Measurements from ENCODE around the gene SP140. TPM values are rescaled to one million over a fixed set of nuclear protein-coding genes. Genes with fewer than 3 reads are reported as not detected.
"Not testable (repeated sequence)": the region's sequence is repeated elsewhere in the genome, so short reads cannot be mapped to it uniquely, and the experiment has no call there.

The SP140 gene
- polyA plus RNA-seq, 12 donors: 0.30 to 2.5 (median 0.79) TPM; not detected in 2

GRCh38 chr2:230325316-230326243, 100.0 kb downstream of the SP140 start:
- DNase-seq: no peak

- DNase-seq: peak; percentile 48
Measured at GRCh38 chr2:230326453-230327417, 101.2 kb downstream of the SP140 start, which contains the start of gene SP140L. Gene SP140L (plus strand): TSS chr2:230327193. CDS start chr2:230327270, 77 bp downstream.

GRCh38 chr2:230327418-230328154, 102.0 kb downstream of the SP140 start:
- peak; percentile 7 for DNase-seq

GRCh38 chr2:230328155-230328458, 102.6 kb downstream of the SP140 start:
- no peak for DNase-seq

GRCh38 chr2:230329946-230330605, 104.5 kb downstream of the SP140 start:
- DNase-seq: no peak

- no peak for DNase-seq
Measured at GRCh38 chr2:230330725-230331124, 105.2 kb downstream of the SP140 start.

GRCh38 chr2:230335461-230335863, 109.9 kb downstream of the SP140 start:
- DNase-seq: no peak

GRCh38 chr2:230335864-230336506, 110.4 kb downstream of the SP140 start:
- DNase-seq: no peak

- DNase-seq: not testable (repeated sequence)
Measured at GRCh38 chr2:230341936-230342528, 116.5 kb downstream of the SP140 start.

- DNase-seq: not testable (repeated sequence)
Measured at GRCh38 chr2:230343041-230343624, 117.6 kb downstream of the SP140 start.

GRCh38 chr2:230343747-230344146, 118.2 kb downstream of the SP140 start:
- no peak for DNase-seq

- DNase-seq: no peak
Measured at GRCh38 chr2:230346465-230346864, 120.9 kb downstream of the SP140 start.

- no peak for DNase-seq
Measured at GRCh38 chr2:230346921-230347533, 121.5 kb downstream of the SP140 start.

- DNase-seq: no peak
Measured at GRCh38 chr2:230347659-230348305, 122.2 kb downstream of the SP140 start.

GRCh38 chr2:230348787-230349186, 123.3 kb downstream of the SP140 start:
- no peak for DNase-seq

GRCh38 chr2:230356084-230356483, 130.5 kb downstream of the SP140 start:
- DNase-seq: no peak

GRCh38 chr2:230358305-230358704, 132.8 kb downstream of the SP140 start:
- DNase-seq: no peak

- no peak for DNase-seq
Measured at GRCh38 chr2:230360028-230360427, 134.5 kb downstream of the SP140 start.
